ENCODE data around the gene NECTIN2. TPM values are rescaled to one million over a fixed set of nuclear protein-coding genes. Genes with fewer than 3 reads are reported as not detected.

NECTIN2 gene
- total RNA-seq, 1 donor from 2014 or later, result 54.2 TPM

DNA sequence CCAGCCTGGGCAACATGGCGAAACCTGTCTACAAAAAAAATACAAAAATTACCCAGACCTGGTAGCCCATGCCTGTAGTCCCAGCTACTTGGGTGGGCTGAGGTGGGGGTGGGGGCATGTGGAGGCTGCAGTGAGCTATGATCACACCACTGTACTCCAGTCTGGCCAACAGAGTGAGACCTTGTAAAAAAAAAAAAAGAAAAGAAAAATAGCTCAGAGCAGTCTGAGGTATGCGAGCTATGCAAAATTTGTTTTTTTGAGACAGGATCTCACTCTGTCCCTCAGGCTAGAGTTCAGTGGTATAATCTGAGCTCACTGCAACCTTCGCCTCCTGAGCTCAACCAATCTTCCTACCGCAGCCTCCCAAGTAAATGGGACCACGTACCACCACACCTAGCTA is 37.8 kb downstream of the NECTIN2 start:
- no peak overlapping the region for H2AFZ ChIP-seq (replicated peaks)
- no peaks in the 10 kb centered on the region for H3K27me3 ChIP-seq
- H4K20me1 ChIP-seq (ENCODE audit: low read depth), result peaks cover 3% of the 10 kb centered on the region
- peaks cover under 1% of the 10 kb centered on the region for H3F3A ChIP-seq (ENCODE audit: low read depth)
- Mint-ChIP-seq H3K4me1 (peaks cover under 1% of the 10 kb centered on the region), H3K36me3 (peaks cover 16% of the 10 kb centered on the region), H3K9me3 (no peaks in the 10 kb centered on the region), H3K27me3 (ENCODE audit: insufficient read depth, low read depth) (peaks cover 7% of the 10 kb centered on the region), H3K4me3 (no peak overlapping the region), H3K27ac (no peak overlapping the region)
- H3K4me1 ChIP-seq, result no peaks in the 10 kb centered on the region
- H3K79me2 ChIP-seq (ENCODE audit: low read depth), result no peaks in the 10 kb centered on the region
- H3K27ac ChIP-seq, result no peak overlapping the region
- no peaks in the 10 kb centered on the region for H3K36me3 ChIP-seq
- H3K4me3 ChIP-seq, result no peak overlapping the region
- H3K4me2 ChIP-seq, result no peak overlapping the region
- TF ChIP-seq EZH2phosphoT487 (IDR thresholded peaks at IDR 0.05) (no peak), EZH2 (IDR thresholded peaks at IDR 0.05) (no peak), CTCF (IDR thresholded peaks at IDR 0.05) (no peak)
- no peaks in the 10 kb centered on the region for H3K9me3 ChIP-seq (ENCODE audit: low read depth)
- DNase-seq (ENCODE audit: low spot score), result no peak
- H3K9ac ChIP-seq, result no peak overlapping the region

DNA sequence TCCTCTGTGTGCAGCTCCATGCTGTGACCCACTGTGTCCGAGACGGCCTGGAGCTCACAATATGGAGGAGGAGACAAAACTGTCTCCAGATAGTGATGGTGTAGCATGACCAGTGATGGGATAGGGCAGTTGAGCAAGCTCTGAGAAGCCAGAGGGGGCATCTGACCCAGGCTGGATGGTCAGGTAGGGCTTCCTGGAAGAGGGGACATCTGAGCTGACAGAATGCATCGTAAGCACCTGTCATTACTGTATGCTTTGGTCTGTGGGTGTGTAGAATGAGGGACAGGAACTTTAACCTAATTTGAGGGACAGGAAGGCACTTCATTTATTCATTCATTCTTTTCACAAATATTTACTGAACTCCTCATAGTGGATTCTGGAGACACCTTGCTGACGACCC is 38.5 kb downstream of the NECTIN2 start:
- Histone ChIP-seq H4K20me1 (ENCODE audit: low read depth) (peaks cover 3% of the 10 kb centered on the region), H3K9ac (no peak overlapping the region), H3K27ac (no peak overlapping the region), H3K9me3 (ENCODE audit: low read depth) (no peaks in the 10 kb centered on the region), H2AFZ (replicated peaks) (no peak overlapping the region), H3K36me3 (no peaks in the 10 kb centered on the region), H3K4me2 (no peak overlapping the region), H3K4me1 (no peaks in the 10 kb centered on the region), H3F3A (ENCODE audit: low read depth) (peaks cover 5% of the 10 kb centered on the region), H3K79me2 (ENCODE audit: low read depth) (no peaks in the 10 kb centered on the region), H3K27me3 (no peaks in the 10 kb centered on the region), H3K4me3 (no peak overlapping the region)
- TF ChIP-seq EZH2 (IDR thresholded peaks at IDR 0.05) (no peak), EZH2phosphoT487 (IDR thresholded peaks at IDR 0.05) (no peak), CTCF (IDR thresholded peaks at IDR 0.05) (no peak)
- no peak for DNase-seq (ENCODE audit: low spot score)
- Mint-ChIP-seq H3K9me3 (no peaks in the 10 kb centered on the region), H3K27me3 (ENCODE audit: insufficient read depth, low read depth) (peaks cover 7% of the 10 kb centered on the region), H3K36me3 (peaks cover 19% of the 10 kb centered on the region), H3K4me1 (peaks cover 3% of the 10 kb centered on the region), H3K4me3 (no peak overlapping the region), H3K27ac (peak overlapping the region; percentile 3)

GRCh38 chr19:44886141-44886540 is 40.0 kb downstream of the NECTIN2 start:
- peaks cover 16% of the 10 kb centered on the region for H3K36me3 Mint-ChIP-seq
- no peaks in the 10 kb centered on the region for H3K79me2 ChIP-seq (ENCODE audit: low read depth)

More at GRCh38 chr19:44886141-44886540, 40.0 kb downstream of the NECTIN2 start:
- Mint-ChIP-seq H3K27ac (no peak overlapping the region), H3K4me1 (peaks cover 8% of the 10 kb centered on the region), H3K4me3 (peak overlapping the region; percentile 8), H3K27me3 (ENCODE audit: insufficient read depth, low read depth) (peaks cover 4% of the 10 kb centered on the region), H3K9me3 (no peaks in the 10 kb centered on the region)
- H3K9ac ChIP-seq, result no peak overlapping the region
- H3K4me2 ChIP-seq, result no peak overlapping the region
- no peak overlapping the region for H2AFZ ChIP-seq (replicated peaks)
- DNase-seq (ENCODE audit: low spot score), result no peak
- H3K27me3 ChIP-seq, result no peaks in the 10 kb centered on the region
- peaks cover under 1% of the 10 kb centered on the region for H4K20me1 ChIP-seq (ENCODE audit: low read depth)
- no peaks in the 10 kb centered on the region for H3K36me3 ChIP-seq
- H3K9me3 ChIP-seq (ENCODE audit: low read depth), result no peaks in the 10 kb centered on the region
- H3K27ac ChIP-seq, result no peak overlapping the region
- no peaks in the 10 kb centered on the region for H3K4me1 ChIP-seq
- H3F3A ChIP-seq (ENCODE audit: low read depth), result peaks cover 15% of the 10 kb centered on the region
- H3K4me3 ChIP-seq, result no peak overlapping the region
- no peak for TF ChIP-seq EZH2phosphoT487 (IDR thresholded peaks at IDR 0.05)
- TF ChIP-seq CTCF (IDR thresholded peaks at IDR 0.05), result no peak
- no peak for TF ChIP-seq EZH2 (IDR thresholded peaks at IDR 0.05)
